HCT116 (cell line): ENCODE data around the gene ALAS1. TPM values are rescaled to one million over a fixed set of nuclear protein-coding genes. Genes with fewer than 3 reads are reported as not detected.

Source experiments
- ATAC-seq: fragments of 200-7000 bp; cut with Tn5 transposase; 2 replicates; pipeline ENCODE4 v1.9.1; 2020; ENCODE audit warnings: mild to moderate bottlenecking, moderate library complexity
- BruUV-seq: library from RNA; stranded (reverse); fragments of 400-500 nt; replicated peaks from 2 replicates; lab custom pipeline; 2021; lab: Mats Ljungman, UMichigan
- CTCF ChIA-PET: fragments of 300-600 bp; sonication (Branson Sonifier 250); formaldehyde crosslinking; loops from one replicate; lab custom pipeline; 2021; ENCODE audit warnings: antibody characterized with exemption; lab: Charles Lee
- POLR2A ChIA-PET: fragments of 300-600, 350-600 bp; sonication (Branson Sonifier 250); formaldehyde crosslinking; loops from one replicate; lab custom pipeline; 2021; ENCODE audit warnings: antibody characterized with exemption; lab: Charles Lee
- RAD21 ChIA-PET, 2 experiments: fragments of 300-600 bp; sonication (Branson Sonifier 250); formaldehyde crosslinking; loops; one replicate each; lab custom pipeline; 2023; ENCODE audit warnings: low total read pairs in 2 of 2; ENCODE audit not compliant: uncharacterized antibody in 2 of 2, unreplicated experiment in 2 of 2, low non-redundant PET in 1 of 2; lab: Charles Lee
- DNase-seq: peaks from one replicate; pipeline ENCODE4 v3.0.0-alpha.2; 2010; ENCODE audit warnings: low read depth, low spot score
- H2AFZ ChIP-seq: fragments of 200-600 bp; shearing (Covaris generic), sonication (generic); 2 replicates; pipeline ENCODE4 v1.6.1; 2017; ENCODE audit warnings: low read depth, mixed run types, mixed read lengths, antibody characterized with exemption, low read length; ENCODE audit not compliant: poor library complexity, severe bottlenecking
- H3K27ac ChIP-seq: 2 replicates; pipeline ENCODE4 v1.5.1; 2012; ENCODE audit warnings: low read depth, low read length
- H3K27me3 ChIP-seq: fragments of 200-600 bp; sonication (generic); 2 replicates; pipeline ENCODE4 v1.6.1; 2016; ENCODE audit warnings: mixed run types, low read length, mixed read lengths; ENCODE audit not compliant: insufficient read depth
- H3K36me3 ChIP-seq, 2 experiments: fragments of 200-500 bp in 1 of 2; fragments of 200-600 bp in 1 of 2; sonication (Bioruptor generic) in 1 of 2; sonication (generic) in 1 of 2; 2 replicates each; pipeline versions ENCODE4 v1.5.1 to v1.6.1; 2014 to 2016; ENCODE audit warnings: low read length in 2 of 2, inconsistent platforms in 1 of 2, mixed read lengths in 1 of 2, mixed run types in 1 of 2; ENCODE audit not compliant: insufficient read depth in 2 of 2, control insufficient read depth in 1 of 2
- H3K4me1 ChIP-seq, 2 experiments: fragments of 200-600 bp in 1 of 2; sonication (generic) in 1 of 2; 2 replicates each; pipeline versions ENCODE4 v1.5.1 to v1.6.1; 2012 to 2017; ENCODE audit warnings: low read length in 2 of 2, inconsistent platforms in 1 of 2, mild to moderate bottlenecking in 1 of 2, mixed read lengths in 1 of 2, mixed run types in 1 of 2, moderate library complexity in 1 of 2; ENCODE audit not compliant: insufficient read depth in 2 of 2, control insufficient read depth in 1 of 2
- H3K4me2 ChIP-seq: fragments of 200-600 bp; sonication (generic); 2 replicates; pipeline ENCODE4 v1.6.1; 2017; ENCODE audit warnings: mixed run types, low read length, mixed read lengths
- H3K4me3 ChIP-seq, 2 experiments: fragments of 200-600 bp in 1 of 2; sonication (generic) in 1 of 2; replicated peaks in 1 of 2; 2 replicates each; pipeline ENCODE4 v1.5.1; 2011 to 2016; ENCODE audit warnings: low read length in 2 of 2, control low read depth in 1 of 2, low read depth in 1 of 2, mild to moderate bottlenecking in 1 of 2, mixed read lengths in 1 of 2, mixed run types in 1 of 2
- H3K79me2 ChIP-seq: fragments of 200-600 bp; sonication (generic); 2 replicates; pipeline ENCODE4 v1.6.1; 2017; ENCODE audit warnings: mild to moderate bottlenecking, mixed run types, low read length, moderate library complexity, mixed read lengths; ENCODE audit not compliant: insufficient read depth
- H3K9ac ChIP-seq: fragments of 200-600 bp; sonication (generic); 2 replicates; pipeline ENCODE4 v1.6.1; 2016; ENCODE audit warnings: low read length, mixed read lengths
- H3K9me2 ChIP-seq: fragments of 200-600 bp; sonication (generic), shearing (Covaris generic); 2 replicates; pipeline ENCODE4 v1.6.1; 2017; ENCODE audit warnings: mixed run types, mild to moderate bottlenecking, moderate library complexity; ENCODE audit not compliant: insufficient read depth
- H3K9me3 ChIP-seq, 2 experiments: fragments of 200-500 bp in 1 of 2; fragments of 200-600 bp in 1 of 2; sonication (Bioruptor generic) in 1 of 2; sonication (generic) in 1 of 2; 2 replicates each; pipeline ENCODE4 v1.6.1; 2014 to 2017; ENCODE audit warnings: low read length in 2 of 2, mixed read lengths in 2 of 2, inconsistent platforms in 1 of 2, low read depth in 1 of 2, mild to moderate bottlenecking in 1 of 2, mixed run types in 1 of 2, moderate library complexity in 1 of 2; ENCODE audit not compliant: control insufficient read depth in 1 of 2, insufficient read depth in 1 of 2
- H4K20me1 ChIP-seq: fragments of 200-600 bp; sonication (generic), shearing (Covaris generic); 2 replicates; pipeline ENCODE4 v1.6.1; 2017; ENCODE audit warnings: mixed run types, mild to moderate bottlenecking, moderate library complexity; ENCODE audit not compliant: insufficient read depth
- CBX3 ChIP-seq: IDR thresholded peaks from 2 replicates; pipeline ENCODE4 v1.6.1; 2012; ENCODE audit warnings: low read depth
- CEBPB ChIP-seq: IDR thresholded peaks from 2 replicates; pipeline ENCODE4 v1.6.1; 2012; ENCODE audit warnings: low read depth
- CTCF ChIP-seq, 3 experiments: fragments of 200-600 bp in 1 of 3; sonication (generic) in 1 of 3; IDR thresholded peaks in 2 of 3; conservative IDR thresholded peaks in 1 of 3; 2 replicates each; pipeline ENCODE4 v1.5.1; 2012 to 2017; ENCODE audit warnings: low read depth in 2 of 3, low read length in 2 of 3, antibody characterized with exemption in 1 of 3, borderline replicate concordance in 1 of 3, control low read depth in 1 of 3, mild to moderate bottlenecking in 1 of 3, mixed read lengths in 1 of 3, mixed run types in 1 of 3, moderate library complexity in 1 of 3; ENCODE audit not compliant: insufficient read depth in 1 of 3
- EGR1 ChIP-seq: IDR thresholded peaks from 2 replicates; pipeline ENCODE4 v1.6.1; 2012; ENCODE audit warnings: low read depth
- EZH2 ChIP-seq: fragments of 200-600 bp; sonication (generic); IDR thresholded peaks from 2 replicates; pipeline ENCODE4 v1.6.1; 2017; ENCODE audit warnings: antibody characterized with exemption, mixed run types
- EZH2phosphoT487 ChIP-seq: fragments of 200-600 bp; IDR thresholded peaks from 2 replicates; pipeline ENCODE4 v1.6.1; 2018; ENCODE audit warnings: antibody characterized with exemption, borderline replicate concordance
- MAX ChIP-seq: IDR thresholded peaks from 2 replicates; pipeline ENCODE4 v1.6.1; 2012
- POLR2A ChIP-seq: IDR thresholded peaks from 2 replicates; pipeline ENCODE4 v1.7.0; 2011; ENCODE audit warnings: borderline replicate concordance; ENCODE audit not compliant: insufficient read depth, insufficient read length; ENCODE audit errors: extremely low read depth
- POLR2AphosphoS5 ChIP-seq: IDR thresholded peaks from 2 replicates; pipeline ENCODE4 v1.6.1; 2011; ENCODE audit warnings: mild to moderate bottlenecking, low read depth, low read length, moderate library complexity
- RAD21 ChIP-seq: IDR thresholded peaks from 2 replicates; pipeline ENCODE4 v1.6.1; 2012; ENCODE audit warnings: low read depth, mild to moderate bottlenecking
- SRF ChIP-seq: IDR thresholded peaks from 2 replicates; pipeline ENCODE4 v1.6.1; 2012; ENCODE audit warnings: low read depth
- TCF7L2 ChIP-seq: IDR thresholded peaks from 2 replicates; pipeline ENCODE4 v1.7.0; 2011; ENCODE audit warnings: borderline replicate concordance, inconsistent platforms; ENCODE audit not compliant: insufficient read depth, insufficient read length; ENCODE audit errors: extremely low read depth
- ZNF274 ChIP-seq: fragments of 200-500 bp; sonication (Bioruptor generic); IDR thresholded peaks from 2 replicates; pipeline ENCODE4 v1.6.1; 2014; ENCODE audit warnings: mild to moderate bottlenecking, low read depth, low read length, inconsistent platforms
- intact Hi-C: fragments of 100-400 bp; cut with micrococcal nuclease; formaldehyde crosslinking; loops from 2 replicates; pipeline ENCODE4 v1.10.0; 2022
- total RNA-seq: library from RNA; stranded (reverse); gene quantifications from one replicate; pipeline ENCODE4 v1.2.1, GENCODE V29; 2021; ENCODE audit not compliant: unreplicated experiment
- TF ChIP-seq, protein P1 (sequence below): IDR thresholded peaks from 2 replicates; pipeline ENCODE4 v1.6.1; 2011; ENCODE audit warnings: mild to moderate bottlenecking, low read length, moderate library complexity; ENCODE audit not compliant: insufficient replicate concordance; ENCODE audit errors: extremely low read depth
- TF ChIP-seq, protein P2 (sequence below): IDR thresholded peaks from 2 replicates; pipeline ENCODE4 v1.6.1; 2012; ENCODE audit warnings: low read depth
- TF ChIP-seq, protein P3 (sequence below): IDR thresholded peaks from 2 replicates; pipeline ENCODE4 v1.6.1; 2012

ALAS1 gene
- total RNA-seq, 1 experiment from 2014 or later, result 74.0 TPM

DNA sequence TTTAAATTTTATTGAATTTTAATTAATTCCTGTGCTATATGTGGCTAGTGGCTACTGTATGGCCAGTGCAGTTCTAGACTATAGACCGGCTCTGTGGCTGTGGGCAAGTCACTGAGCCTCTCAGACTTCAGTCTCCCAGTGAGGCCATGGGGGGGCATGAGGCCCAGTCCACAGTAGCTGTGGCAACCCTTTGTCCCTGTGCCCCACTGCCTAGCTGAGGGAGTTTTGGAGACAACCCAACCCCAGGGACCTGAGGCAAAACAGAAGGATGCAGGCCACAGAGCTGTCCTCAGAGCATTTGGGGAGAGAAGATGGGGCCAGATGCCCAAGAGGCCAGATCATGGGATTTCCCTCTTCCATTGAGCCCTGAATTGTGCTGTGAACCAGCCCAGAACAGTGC is 24.9 kb upstream of the ALAS1 start:
- DNase-seq, result no peak
- Histone ChIP-seq H2AFZ (no peak overlapping the region), H4K20me1 (no peaks in the 10 kb centered on the region), H3K36me3 (no peaks in the 10 kb centered on the region), H3K27me3 (no peaks in the 10 kb centered on the region), H3K4me2 (no peak overlapping the region), H3K4me3 (no peak overlapping the region), H3K9me3 (no peaks in the 10 kb centered on the region), H3K9ac (no peak overlapping the region), H3K4me1 (peaks cover 6 to 15% of the 10 kb centered on the region in 2 experiments; a peak in 3 of 4 replicates), H3K79me2 (no peaks in the 10 kb centered on the region), H3K27ac (no peak overlapping the region), H3K9me2 (no peaks in the 10 kb centered on the region)
- TF ChIP-seq RAD21 (no peak), ZNF274 (no peak), CBX3 (no peak), CEBPB (no peak), EGR1 (no peak), TCF7L2 (no peak), CTCF (IDR thresholded peaks at IDR 0.05 in 2 of 3, conservative IDR thresholded peaks at IDR 0.05 in 1 of 3; ENCODE audit: borderline replicate concordance in 1 of 3, insufficient read depth in 1 of 3, low read depth in 2 of 3, low read length in 2 of 3) (no peak), POLR2A (no peak), POLR2AphosphoS5 (no peak), EZH2phosphoT487 (no peak), SRF (no peak), MAX (no peak), EZH2 (no peak)
- TF ChIP-seq, protein P1, sequence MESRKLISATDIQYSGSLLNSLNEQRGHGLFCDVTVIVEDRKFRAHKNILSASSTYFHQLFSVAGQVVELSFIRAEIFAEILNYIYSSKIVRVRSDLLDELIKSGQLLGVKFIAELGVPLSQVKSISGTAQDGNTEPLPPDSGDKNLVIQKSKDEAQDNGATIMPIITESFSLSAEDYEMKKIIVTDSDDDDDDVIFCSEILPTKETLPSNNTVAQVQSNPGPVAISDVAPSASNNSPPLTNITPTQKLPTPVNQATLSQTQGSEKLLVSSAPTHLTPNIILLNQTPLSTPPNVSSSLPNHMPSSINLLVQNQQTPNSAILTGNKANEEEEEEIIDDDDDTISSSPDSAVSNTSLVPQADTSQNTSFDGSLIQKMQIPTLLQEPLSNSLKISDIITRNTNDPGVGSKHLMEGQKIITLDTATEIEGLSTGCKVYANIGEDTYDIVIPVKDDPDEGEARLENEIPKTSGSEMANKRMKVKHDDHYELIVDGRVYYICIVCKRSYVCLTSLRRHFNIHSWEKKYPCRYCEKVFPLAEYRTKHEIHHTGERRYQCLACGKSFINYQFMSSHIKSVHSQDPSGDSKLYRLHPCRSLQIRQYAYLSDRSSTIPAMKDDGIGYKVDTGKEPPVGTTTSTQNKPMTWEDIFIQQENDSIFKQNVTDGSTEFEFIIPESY, result no peak
- TF ChIP-seq, protein P2, sequence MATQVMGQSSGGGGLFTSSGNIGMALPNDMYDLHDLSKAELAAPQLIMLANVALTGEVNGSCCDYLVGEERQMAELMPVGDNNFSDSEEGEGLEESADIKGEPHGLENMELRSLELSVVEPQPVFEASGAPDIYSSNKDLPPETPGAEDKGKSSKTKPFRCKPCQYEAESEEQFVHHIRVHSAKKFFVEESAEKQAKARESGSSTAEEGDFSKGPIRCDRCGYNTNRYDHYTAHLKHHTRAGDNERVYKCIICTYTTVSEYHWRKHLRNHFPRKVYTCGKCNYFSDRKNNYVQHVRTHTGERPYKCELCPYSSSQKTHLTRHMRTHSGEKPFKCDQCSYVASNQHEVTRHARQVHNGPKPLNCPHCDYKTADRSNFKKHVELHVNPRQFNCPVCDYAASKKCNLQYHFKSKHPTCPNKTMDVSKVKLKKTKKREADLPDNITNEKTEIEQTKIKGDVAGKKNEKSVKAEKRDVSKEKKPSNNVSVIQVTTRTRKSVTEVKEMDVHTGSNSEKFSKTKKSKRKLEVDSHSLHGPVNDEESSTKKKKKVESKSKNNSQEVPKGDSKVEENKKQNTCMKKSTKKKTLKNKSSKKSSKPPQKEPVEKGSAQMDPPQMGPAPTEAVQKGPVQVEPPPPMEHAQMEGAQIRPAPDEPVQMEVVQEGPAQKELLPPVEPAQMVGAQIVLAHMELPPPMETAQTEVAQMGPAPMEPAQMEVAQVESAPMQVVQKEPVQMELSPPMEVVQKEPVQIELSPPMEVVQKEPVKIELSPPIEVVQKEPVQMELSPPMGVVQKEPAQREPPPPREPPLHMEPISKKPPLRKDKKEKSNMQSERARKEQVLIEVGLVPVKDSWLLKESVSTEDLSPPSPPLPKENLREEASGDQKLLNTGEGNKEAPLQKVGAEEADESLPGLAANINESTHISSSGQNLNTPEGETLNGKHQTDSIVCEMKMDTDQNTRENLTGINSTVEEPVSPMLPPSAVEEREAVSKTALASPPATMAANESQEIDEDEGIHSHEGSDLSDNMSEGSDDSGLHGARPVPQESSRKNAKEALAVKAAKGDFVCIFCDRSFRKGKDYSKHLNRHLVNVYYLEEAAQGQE, result no peak
- TF ChIP-seq, protein P3, sequence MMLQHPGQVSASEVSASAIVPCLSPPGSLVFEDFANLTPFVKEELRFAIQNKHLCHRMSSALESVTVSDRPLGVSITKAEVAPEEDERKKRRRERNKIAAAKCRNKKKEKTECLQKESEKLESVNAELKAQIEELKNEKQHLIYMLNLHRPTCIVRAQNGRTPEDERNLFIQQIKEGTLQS, result no peak
- intact Hi-C loops, result no loop called here
- no TSS peak for BruUV-seq
- no peak for ATAC-seq
- ChIA-PET POLR2A (no interaction called here), RAD21 (no interaction called here), CTCF (no interaction called here)
